HG03045 (cell line): ENCODE measurements around the gene EFCAB6.

Source experiments
- ATAC-seq: cut with Tn5 transposase; IDR thresholded peaks from one replicate; pipeline ENCODE4 v1.9.1; 2021; ENCODE audit warnings: mild to moderate bottlenecking, moderate library complexity; ENCODE audit not compliant: unreplicated experiment

EFCAB6 gene, protein sequence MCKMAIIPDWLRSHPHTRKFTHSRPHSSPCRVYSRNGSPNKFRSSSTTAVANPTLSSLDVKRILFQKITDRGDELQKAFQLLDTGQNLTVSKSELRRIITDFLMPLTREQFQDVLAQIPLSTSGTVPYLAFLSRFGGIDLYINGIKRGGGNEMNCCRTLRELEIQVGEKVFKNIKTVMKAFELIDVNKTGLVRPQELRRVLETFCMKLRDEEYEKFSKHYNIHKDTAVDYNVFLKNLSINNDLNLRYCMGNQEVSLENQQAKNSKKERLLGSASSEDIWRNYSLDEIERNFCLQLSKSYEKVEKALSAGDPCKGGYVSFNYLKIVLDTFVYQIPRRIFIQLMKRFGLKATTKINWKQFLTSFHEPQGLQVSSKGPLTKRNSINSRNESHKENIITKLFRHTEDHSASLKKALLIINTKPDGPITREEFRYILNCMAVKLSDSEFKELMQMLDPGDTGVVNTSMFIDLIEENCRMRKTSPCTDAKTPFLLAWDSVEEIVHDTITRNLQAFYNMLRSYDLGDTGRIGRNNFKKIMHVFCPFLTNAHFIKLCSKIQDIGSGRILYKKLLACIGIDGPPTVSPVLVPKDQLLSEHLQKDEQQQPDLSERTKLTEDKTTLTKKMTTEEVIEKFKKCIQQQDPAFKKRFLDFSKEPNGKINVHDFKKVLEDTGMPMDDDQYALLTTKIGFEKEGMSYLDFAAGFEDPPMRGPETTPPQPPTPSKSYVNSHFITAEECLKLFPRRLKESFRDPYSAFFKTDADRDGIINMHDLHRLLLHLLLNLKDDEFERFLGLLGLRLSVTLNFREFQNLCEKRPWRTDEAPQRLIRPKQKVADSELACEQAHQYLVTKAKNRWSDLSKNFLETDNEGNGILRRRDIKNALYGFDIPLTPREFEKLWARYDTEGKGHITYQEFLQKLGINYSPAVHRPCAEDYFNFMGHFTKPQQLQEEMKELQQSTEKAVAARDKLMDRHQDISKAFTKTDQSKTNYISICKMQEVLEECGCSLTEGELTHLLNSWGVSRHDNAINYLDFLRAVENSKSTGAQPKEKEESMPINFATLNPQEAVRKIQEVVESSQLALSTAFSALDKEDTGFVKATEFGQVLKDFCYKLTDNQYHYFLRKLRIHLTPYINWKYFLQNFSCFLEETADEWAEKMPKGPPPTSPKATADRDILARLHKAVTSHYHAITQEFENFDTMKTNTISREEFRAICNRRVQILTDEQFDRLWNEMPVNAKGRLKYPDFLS (N-terminal part only)

DNA sequence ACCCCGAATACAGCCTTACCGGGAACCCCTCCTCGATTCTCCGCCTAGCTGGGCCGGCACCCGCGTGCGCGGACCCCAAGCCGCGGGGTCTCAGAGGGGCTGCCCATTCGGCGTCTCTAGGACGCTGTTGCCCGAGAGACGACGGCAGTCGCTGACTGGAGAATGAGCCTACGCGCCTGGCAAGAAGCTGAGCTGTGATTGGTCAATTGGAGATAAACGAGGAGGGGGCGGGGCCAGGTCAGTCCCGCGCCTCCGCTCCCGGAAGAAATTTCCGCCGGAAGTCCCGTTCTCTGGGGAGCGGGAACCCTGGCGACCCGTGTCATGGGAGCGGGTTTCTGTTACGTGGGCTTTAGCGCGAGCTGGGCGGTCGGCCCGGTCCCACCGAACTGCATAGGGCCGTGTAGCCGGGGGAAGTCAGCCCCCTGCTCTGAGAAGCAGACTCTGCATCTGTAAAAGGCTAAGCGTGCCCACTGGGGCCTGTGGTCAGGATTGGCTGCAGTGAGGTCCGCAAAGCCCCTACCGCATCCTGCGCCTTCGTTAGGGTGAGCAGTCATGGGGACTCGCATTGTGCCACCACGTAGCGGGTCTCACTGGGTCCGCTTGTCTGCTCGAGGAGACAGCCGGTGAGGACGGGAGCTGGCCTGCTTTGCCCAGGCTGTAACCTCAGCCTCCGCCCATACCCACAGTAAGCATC, at the start of gene EFCAB6:
Gene EFCAB6, minus strand, starts transcription at position 157 of the 694 bp plus-strand sequence. CDS start 29,987 bp downstream, outside the sequence.
- peak; percentile 88 for ATAC-seq

DNA sequence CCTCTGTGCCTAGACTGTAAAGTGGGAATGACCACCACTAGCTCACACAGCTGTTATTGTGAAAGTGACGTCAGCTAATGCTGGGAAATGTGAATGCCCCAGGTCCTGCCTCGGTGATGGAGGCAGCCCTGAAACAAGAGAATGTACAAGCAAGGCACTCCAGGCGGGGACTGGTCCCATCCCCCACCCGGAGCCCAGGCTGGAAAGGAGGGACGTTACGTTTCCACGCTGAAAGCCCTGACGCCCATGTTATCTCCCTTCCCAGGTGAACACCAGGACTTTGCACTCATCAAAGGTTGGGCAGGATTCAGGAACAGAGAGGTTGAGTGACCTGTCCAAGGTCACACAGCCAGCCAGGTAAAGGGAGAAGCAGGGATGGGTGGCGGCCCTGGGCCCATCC, 49.4 kb upstream of the EFCAB6 start:
- ATAC-seq: no peak

DNA sequence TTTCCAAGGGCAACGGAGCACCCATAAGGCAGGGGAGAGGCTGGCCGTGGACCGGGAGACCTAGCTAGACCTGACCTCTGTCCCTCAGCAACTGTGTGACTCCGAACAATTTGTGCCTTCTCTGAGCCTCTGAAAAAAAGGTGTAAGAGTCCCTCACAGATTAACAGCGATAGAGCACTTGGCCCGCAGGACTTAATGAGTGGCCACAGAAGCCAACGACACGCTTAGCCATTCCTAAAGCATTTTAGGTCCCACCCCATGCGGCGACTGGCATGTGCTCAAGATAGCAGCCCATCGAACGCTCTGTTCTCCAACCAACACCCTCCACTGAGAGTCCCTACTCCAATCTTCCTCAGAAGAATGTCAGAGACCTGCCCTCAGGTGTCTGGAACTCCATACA, 48.7 kb upstream of the EFCAB6 start:
- no peak for ATAC-seq

DNA sequence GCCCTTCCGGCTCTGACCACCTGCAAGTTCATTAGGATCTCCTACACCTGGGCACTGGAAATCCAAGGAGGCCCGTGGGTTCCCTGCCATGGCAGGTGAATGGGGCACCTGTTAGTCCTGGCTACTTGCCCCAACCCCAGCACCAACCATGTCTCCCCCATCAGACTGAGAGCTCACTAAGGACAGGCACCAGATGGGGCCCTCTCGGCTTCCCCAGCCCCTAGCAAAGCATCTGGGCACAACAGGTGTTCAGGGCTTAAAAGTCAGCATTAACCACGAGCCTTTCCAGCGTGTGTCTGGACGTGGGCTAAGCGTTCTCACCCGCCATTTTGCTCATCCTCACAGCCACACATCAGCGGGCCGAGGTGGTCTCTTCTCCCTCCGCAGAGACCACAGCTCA, 48.0 kb upstream of the EFCAB6 start:
- ATAC-seq: no peak

DNA sequence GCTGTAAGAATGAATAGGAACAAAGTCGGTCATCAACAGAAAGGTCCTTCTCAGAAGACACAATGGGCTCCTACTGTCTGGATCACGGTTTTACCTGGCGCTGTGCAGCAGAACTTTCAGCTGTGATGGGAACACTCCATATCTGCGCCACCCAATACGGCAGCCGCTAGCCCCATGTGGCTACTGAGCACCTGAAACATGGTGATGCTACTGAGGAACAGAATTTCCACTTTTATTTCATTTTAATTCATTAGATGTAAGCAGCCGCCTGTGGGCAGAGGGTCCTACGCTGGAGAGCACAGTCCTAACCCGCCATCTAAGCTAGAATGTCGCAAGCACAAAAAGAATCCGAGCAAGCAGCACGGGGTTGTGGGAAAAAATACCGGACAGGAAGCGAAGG, 47.5 kb upstream of the EFCAB6 start:
- no peak for ATAC-seq

DNA sequence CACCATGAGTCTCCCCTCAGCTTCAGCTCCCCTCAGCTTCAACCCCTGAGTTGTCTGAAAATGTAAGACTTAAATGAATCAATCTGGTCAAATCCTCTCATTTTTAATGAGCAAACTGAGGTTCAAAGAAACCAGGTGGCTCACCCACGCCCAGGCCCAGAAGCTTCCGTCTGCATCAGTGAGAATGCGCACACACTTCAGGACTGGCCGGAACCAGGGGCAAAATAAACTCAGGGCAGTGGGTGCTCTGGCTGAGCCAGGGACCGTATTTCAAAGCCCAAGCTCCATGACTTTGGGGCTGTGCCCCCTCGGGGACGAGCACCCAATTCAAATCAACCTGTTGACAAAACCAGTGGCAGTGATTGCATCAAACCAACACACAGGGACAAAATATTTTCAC, 47.1 kb upstream of the EFCAB6 start:
- no peak for ATAC-seq

DNA sequence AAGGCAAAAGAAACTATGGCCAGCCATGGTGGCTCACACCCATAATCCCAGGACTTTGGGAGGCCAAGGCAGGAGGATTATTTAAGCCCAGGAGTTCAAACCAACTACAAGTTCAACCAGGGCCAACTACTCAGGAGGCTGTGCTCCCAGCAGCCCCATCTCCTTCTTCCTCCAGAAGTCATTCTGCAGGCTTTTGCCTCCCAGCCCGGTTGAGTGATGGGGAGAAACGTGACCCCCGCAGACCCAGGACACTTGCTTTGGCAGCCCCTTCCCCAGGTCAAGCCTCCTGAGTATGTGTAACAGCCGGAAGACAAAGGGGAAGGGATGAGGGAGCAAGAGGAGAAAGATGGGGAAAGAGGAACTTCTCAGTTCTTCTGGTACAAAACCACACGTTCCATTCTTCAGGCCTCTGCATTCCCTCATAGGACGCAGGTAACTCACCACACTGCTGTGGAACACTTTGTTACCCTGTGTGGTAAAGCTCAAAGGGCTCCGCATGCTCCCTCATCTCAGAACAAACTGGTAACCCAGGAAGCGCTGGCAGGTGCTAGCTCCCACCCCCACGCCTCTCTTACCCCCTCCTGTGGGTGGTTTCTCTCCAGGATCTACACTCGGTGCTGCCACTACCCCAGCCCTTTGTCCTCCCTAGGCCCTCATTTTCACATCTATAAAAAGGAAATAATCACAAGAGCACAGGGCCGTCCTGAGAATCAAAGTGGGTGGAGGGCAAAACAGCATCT, 46.2 kb upstream of the EFCAB6 start:
- no peak for ATAC-seq

DNA sequence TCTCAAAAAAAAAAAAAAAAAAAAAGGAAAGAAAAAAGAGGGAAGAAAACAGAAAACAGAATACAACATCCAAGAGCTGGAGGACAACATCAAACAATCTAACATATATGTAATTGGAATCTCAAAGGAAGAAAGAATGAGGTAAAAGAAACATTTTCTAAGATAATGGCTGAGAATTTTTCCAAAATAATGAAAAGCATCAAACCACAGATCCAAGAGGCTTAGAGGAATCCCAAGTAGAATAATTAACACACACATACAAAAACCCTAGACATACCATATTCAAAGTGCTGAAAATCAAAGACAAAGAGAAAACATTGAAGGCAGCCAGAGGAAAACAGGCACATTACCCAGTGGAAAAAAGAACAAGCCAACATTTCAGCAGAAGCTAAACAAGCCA, 45.3 kb upstream of the EFCAB6 start:
- ATAC-seq: no peak

DNA sequence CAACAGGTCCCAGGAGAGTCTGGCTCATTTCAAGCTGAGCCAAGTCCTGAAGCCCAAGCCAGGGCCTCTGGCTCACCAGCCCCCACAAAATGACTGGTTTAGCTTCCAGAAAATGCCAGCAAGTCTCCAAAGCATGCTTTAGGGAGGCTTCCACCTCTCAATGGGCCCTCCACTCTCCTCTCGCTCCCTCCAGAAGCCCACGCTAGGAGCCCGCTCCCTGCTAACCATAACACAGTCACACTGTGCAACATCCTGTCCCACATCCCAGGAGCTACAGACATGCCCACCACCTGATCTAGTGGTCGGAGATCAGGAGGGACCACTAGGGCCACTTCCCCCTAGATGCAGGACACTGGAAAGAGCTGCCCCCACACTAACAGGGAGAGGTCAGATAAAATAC, 43.3 kb upstream of the EFCAB6 start:
- ATAC-seq: no peak

DNA sequence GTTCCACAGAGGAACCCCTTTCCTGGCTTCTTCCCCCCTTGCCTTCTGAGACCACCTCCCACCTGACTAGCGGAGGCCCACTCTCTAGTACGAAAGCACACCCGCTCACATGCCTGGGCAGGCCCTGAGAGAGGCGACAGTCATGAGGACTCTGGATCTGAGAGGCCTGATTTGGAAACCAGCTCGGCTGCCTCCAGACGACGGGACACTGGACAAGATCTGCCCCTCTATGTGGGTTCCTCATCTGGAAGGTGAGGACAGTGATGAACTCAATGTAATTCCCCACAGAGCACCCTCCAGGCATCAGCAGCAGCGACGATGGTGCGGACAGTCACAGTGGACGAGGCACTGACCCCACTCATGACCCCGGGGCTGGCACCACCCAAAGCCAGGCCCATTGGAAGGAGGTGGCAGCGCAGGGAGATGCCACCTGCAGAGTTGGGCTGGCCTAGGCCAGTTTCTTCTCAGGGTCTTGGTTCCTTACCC, 42.7 kb upstream of the EFCAB6 start:
- ATAC-seq: no peak

DNA sequence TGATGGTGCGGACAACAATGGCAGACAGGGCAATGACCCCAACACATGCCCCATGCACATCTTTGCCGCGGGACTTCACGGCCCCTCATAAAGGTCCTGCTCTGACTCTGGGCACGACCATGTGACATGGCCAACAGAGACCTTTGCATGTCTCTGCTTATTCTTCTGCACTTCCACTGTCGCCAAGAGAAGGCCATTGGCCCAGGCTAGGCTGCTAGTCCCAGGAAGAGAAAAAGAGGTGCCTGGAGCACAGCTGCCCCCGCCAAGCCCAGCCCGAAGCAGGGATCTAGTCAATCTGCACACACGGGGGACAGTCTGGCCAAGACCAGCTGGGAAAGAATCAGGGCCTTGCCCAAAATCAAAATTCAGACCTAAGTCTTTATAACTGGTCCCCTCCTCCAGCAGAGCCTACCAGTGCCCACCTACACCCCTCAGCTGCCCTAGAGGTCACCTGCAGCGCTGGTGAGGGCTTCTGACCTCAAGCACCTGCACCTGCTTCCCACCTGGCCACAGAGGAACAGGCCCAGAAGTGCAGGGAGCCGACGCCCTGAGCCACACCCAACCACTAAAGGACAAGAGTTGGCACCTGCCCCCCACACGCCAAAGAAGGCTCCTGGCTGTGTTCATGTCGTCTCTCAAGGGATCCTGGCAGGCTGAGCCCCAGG, 42.1 kb upstream of the EFCAB6 start:
- no peak for ATAC-seq

DNA sequence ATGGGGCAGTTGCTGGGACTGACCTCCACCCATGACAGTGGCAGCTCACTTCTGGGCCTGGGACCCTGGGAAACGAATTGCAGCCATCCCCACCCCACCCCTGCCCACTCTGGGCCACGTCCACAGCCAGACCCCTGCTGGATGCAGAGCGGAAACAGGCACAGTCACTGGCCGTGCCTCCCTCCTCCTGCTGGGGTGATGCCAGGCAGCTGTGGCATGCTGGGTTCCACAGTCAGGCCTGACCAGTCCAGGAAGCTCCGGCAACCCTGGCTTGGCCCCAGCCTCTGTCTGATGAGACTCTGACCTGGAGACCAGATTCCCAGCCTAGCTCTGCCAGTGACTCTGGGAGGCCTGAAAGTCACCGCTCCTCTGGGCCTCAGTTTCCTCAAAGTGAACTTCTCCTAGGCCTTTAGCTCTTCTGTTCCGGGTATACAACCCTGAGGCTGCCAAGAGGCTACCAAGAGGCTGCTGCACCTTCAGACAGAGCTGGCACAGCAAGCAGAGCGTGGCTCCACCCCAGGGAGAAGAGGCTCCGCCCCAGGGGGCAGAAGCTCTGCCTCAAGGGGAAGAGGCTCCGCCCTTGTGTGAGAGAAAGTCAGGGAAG, 41.3 kb upstream of the EFCAB6 start:
- no peak for ATAC-seq

DNA sequence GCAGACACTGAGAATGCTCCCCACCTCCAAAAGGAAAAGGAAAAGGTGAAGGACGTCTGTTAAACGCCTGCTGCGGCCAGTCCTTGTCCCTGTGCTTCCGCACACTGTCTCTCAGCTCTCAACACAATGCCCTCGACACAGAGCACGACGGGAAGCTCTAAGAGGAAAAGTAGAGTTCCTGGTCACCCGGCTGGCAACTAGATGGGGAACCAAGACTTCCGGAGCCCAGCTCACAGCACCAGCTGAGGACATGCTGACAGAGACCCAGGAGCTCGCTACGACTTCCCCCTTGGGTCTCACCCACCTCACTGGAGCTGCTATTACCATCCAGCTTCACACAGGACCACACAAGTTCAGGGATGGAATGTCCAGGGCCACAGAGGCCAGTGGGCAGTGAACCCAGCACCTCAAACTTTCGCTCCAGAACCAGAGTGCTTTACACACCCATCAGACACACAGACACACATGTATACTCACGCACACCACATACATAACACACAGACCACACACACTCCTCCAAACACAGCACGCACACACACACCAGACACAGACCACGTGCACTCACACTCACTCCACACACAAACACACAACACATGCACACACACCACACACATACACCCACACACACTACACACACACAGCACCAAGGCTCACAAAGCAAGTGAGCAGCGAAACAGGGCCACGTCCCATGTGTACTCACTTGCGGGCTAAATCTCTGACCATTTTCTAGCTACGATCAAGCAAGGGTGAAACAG, 40.6 kb upstream of the EFCAB6 start:
- no peak for ATAC-seq

DNA sequence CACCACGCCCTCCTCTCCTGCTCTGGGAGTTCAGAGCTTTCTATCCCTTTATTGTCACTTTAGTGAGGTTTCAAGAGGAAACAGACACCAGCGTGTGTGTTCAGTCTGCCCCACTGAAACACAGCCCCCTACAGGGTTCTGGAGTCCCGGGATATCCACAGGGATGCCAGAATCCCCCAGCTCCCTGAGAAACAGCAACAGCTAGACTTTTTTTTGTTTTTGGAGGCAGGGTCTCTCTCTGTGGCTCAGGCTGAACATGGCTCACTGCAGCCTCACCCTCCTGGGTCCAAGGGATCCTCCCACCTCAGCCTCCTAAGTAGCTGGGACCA, 39.8 kb upstream of the EFCAB6 start:
- ATAC-seq: no peak

DNA sequence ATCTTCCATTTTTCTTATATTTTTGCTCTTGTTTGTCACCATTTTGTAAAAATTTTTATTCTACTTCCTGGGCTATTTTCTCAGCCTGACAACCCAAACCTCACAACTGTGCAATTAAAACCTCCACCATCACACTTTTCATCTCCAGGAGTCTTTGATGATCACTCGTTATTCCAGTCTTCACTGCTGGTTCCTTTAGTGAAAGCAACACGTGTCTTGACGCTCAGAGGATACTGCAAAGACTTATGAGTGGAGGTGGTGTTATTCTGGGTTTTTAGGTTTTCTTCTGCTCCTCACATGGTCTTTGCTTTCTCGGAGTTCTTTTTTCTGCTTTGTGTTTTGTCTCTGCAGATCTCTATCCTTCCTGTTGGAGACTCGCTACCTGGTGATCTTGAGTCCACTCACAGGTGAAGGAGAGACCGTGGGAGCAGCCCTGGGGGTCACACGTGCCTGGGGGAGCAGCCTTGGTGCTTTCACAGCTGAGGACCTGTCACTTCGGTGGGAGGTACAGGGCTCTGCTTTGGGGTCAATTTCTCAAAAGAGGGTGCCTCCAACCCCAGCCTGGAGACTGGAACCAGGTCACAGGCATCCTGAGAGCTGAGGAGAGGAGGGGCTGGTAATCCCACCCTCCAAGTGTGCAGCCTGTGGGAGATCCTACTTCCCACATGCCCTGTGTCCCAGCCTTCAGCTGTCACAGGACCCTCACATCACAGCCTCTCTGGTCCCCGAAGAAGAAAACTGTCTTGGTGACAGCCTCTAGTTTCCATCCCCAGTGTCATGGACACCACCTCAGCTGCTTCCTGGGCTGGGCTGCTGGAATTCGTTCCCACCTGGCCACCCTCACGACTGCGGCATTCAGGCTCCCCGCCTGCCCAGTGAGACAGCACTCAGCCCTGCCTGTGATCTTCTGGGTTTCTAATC, 39.2 kb upstream of the EFCAB6 start:
- ATAC-seq: no peak

DNA sequence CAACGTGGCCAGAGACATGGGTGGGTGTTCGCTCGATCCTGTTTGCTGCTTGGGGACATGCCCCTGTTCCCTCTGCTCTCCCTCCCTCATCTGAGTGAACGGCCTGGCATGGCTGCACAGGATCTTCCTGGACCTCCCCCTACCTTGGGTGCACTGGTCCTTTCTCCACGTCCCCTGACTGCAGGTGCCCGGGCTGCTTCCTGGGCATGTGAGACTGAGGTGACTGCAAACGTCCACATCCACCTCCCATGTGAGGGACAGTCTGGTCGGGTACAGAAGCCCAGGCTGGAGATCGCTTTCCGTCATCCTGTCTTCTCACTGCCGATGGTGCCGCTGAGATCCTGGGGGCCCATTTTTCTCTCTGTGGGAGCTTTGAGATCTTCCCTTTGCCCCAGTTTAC, 38.4 kb upstream of the EFCAB6 start:
- no peak for ATAC-seq

DNA sequence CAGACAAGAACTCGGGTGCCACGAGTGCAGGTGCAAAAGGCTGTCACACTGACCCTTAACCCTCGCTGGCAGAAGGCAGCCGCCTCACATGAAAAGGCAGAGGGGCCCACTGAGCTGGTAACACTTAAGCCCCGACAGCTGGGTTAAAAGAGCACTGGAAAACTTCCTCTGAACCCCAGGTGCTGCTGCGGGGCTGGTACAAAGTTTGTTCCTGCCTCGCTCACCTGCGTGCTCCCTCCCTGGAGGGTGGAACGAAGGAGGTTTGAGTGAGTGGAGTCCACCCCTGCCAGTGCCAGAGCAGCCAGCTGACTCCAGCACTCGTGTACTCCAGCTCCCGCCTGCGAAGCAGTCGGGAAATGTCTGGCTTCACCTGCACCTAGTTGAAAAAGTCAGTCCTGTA, 37.6 kb upstream of the EFCAB6 start:
- ATAC-seq: no peak
